NT2/D1 (cell line): ENCODE measurements around the gene CCDC68.
"Not testable (repeated sequence)": the region's sequence is repeated elsewhere in the genome, so short reads cannot be mapped to it uniquely, and the experiment has no call there.

Experiments used
- DNase-seq: peaks from one replicate; pipeline ENCODE4 v3.0.0-alpha.2; 2011; ENCODE audit warnings: low read depth, low spot score
- H3K27me3 ChIP-seq: 2 replicates; pipeline ENCODE4 v1.6.0; 2011; ENCODE audit warnings: mild to moderate bottlenecking; ENCODE audit not compliant: insufficient read length, insufficient read depth
- H3K36me3 ChIP-seq: 2 replicates; pipeline ENCODE4 v1.6.1; 2011; ENCODE audit warnings: mild to moderate bottlenecking, low read length, mixed read lengths; ENCODE audit not compliant: insufficient read depth, insufficient read length
- H3K4me1 ChIP-seq: 2 replicates; pipeline ENCODE4 v1.5.1; 2011; ENCODE audit not compliant: insufficient read depth, insufficient read length
- H3K4me3 ChIP-seq: 2 replicates; pipeline ENCODE4 v1.5.1; 2011; ENCODE audit warnings: low read depth; ENCODE audit not compliant: insufficient read length
- H3K9ac ChIP-seq: 2 replicates; pipeline ENCODE4 v1.6.0; 2011; ENCODE audit warnings: low read depth; ENCODE audit not compliant: insufficient read length
- H3K9me3 ChIP-seq: 2 replicates; pipeline ENCODE4 v1.5.1; 2011; ENCODE audit warnings: mild to moderate bottlenecking, low read length; ENCODE audit not compliant: insufficient read depth
- SUZ12 ChIP-seq: IDR thresholded peaks from 2 replicates; pipeline ENCODE4 v1.6.1; 2011; ENCODE audit not compliant: insufficient read length, insufficient read depth; ENCODE audit errors: extremely low read depth
- YY1 ChIP-seq: IDR thresholded peaks from 2 replicates; pipeline ENCODE4 v1.6.1; 2011; ENCODE audit not compliant: insufficient read length, insufficient read depth
- ZNF274 ChIP-seq: IDR thresholded peaks from 2 replicates; pipeline ENCODE4 v1.6.1; 2011; ENCODE audit warnings: mild to moderate bottlenecking, low read depth, low read length

Gene CCDC68

GRCh38 chr18:54873884-54874255 is 85.4 kb downstream of the CCDC68 start:
- Histone ChIP-seq H3K36me3 (no peaks in the 10 kb centered on the region), H3K4me3 (no peak overlapping the region), H3K27me3 (no peaks in the 10 kb centered on the region), H3K4me1 (no peaks in the 10 kb centered on the region), H3K9me3 (no peaks in the 10 kb centered on the region), H3K9ac (no peak overlapping the region)
- no peak for TF ChIP-seq ZNF274
- no peak for TF ChIP-seq SUZ12
- TF ChIP-seq YY1: no peak
- DNase-seq: no peak

GRCh38 chr18:54872681-54873080 is 86.6 kb downstream of the CCDC68 start:
- no peaks in the 10 kb centered on the region for H3K27me3 ChIP-seq
- H3K9ac ChIP-seq: no peak overlapping the region
- TF ChIP-seq YY1 (no peak), SUZ12 (no peak), ZNF274 (no peak)
- no peaks in the 10 kb centered on the region for H3K4me1 ChIP-seq
- no peaks in the 10 kb centered on the region for H3K9me3 ChIP-seq
- H3K4me3 ChIP-seq: no peak overlapping the region
- no peak for DNase-seq
- H3K36me3 ChIP-seq: no peaks in the 10 kb centered on the region

- Histone ChIP-seq H3K4me1 (no peaks in the 10 kb centered on the region), H3K4me3 (no peak overlapping the region), H3K27me3 (no peaks in the 10 kb centered on the region), H3K9me3 (no peaks in the 10 kb centered on the region), H3K36me3 (no peaks in the 10 kb centered on the region), H3K9ac (no peak overlapping the region)
- TF ChIP-seq YY1 (no peak), SUZ12 (no peak), ZNF274 (no peak)
- no peak for DNase-seq
These were observed 88.0 kb downstream of the CCDC68 start for GRCh38 chr18:54871231-54871630.

- Histone ChIP-seq H3K9ac (no peak overlapping the region), H3K9me3 (no peaks in the 10 kb centered on the region), H3K27me3 (no peaks in the 10 kb centered on the region), H3K4me3 (no peak overlapping the region), H3K36me3 (no peaks in the 10 kb centered on the region), H3K4me1 (no peaks in the 10 kb centered on the region)
- TF ChIP-seq SUZ12 (no peak), YY1 (no peak), ZNF274 (no peak)
- no peak for DNase-seq
These were observed 92.1 kb downstream of the CCDC68 start for GRCh38 chr18:54867131-54867530.

DNA sequence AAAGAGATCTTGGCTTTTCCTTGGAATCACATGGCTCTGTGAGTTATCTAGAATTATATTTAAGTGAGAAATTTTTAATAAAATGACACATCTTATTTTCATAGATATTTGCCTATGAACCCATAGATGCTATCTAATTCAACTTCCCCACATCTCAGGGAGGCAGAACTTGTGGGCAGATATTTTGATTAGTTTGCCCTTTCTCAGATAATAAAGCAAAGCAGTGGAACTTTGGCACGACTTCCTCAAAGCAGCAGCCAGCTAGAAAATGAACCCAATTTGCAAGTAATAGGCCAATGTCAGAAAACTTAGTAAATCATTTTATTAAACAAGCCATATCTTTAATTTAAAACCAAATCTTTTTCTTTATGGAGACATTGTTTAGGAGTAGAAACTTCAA is 98.3 kb downstream of the CCDC68 start:
- no peaks in the 10 kb centered on the region for H3K4me1 ChIP-seq

GRCh38 chr18:54859667-54860421 is 99.4 kb downstream of the CCDC68 start:
- DNase-seq: no peak
- Histone ChIP-seq H3K9me3 (no peaks in the 10 kb centered on the region), H3K9ac (no peak overlapping the region), H3K27me3 (no peaks in the 10 kb centered on the region), H3K36me3 (no peaks in the 10 kb centered on the region), H3K4me1 (no peaks in the 10 kb centered on the region), H3K4me3 (no peak overlapping the region)
- TF ChIP-seq SUZ12 (no peak), ZNF274 (no peak), YY1 (no peak)

More for the DNA sequence above, 98.3 kb downstream of the CCDC68 start:
- H3K27me3 ChIP-seq: no peaks in the 10 kb centered on the region
- no peaks in the 10 kb centered on the region for H3K36me3 ChIP-seq
- H3K9ac ChIP-seq: no peak overlapping the region
- no peak for DNase-seq
- no peaks in the 10 kb centered on the region for H3K9me3 ChIP-seq
- H3K4me3 ChIP-seq: no peak overlapping the region
- TF ChIP-seq SUZ12: no peak
- no peak for TF ChIP-seq ZNF274
- no peak for TF ChIP-seq YY1

DNA sequence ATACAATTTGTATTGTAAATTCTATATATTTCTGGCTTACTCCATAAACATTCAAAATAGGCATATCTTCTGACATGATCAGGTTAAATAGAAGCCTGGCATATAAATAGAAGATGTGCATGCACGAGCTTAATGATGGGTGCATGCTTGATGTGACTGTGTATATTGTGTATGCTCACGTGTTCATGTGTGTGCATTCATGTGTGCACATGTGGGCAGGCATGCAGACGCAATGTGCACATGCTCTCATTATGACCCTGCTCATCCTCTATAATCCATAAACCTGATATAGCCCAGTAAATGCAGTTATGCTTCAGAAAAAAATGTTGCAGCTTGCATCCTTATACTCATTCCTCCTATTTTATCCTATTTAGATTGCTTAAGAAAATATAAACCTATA is 101.8 kb downstream of the CCDC68 start:
- TF ChIP-seq ZNF274 (no peak), SUZ12 (no peak), YY1 (no peak)
- Histone ChIP-seq H3K4me1 (no peaks in the 10 kb centered on the region), H3K27me3 (no peaks in the 10 kb centered on the region), H3K4me3 (no peak overlapping the region), H3K36me3 (no peaks in the 10 kb centered on the region), H3K9ac (no peak overlapping the region), H3K9me3 (no peaks in the 10 kb centered on the region)
- no peak for DNase-seq

- no peaks in the 10 kb centered on the region for H3K27me3 ChIP-seq
- DNase-seq: no peak
- TF ChIP-seq SUZ12 (no peak), ZNF274 (no peak), YY1 (no peak)
- H3K9ac ChIP-seq: no peak overlapping the region
- no peak overlapping the region for H3K4me3 ChIP-seq
- H3K4me1 ChIP-seq: no peaks in the 10 kb centered on the region
- H3K9me3 ChIP-seq: no peaks in the 10 kb centered on the region
- H3K36me3 ChIP-seq: no peaks in the 10 kb centered on the region
These were observed 103.1 kb downstream of the CCDC68 start for GRCh38 chr18:54856105-54856646.

GRCh38 chr18:54855050-54855449 is 104.2 kb downstream of the CCDC68 start:
- not testable (repeated sequence) for H3K9me3 ChIP-seq, H3K4me1 ChIP-seq, DNase-seq, H3K4me3 ChIP-seq, H3K9ac ChIP-seq, H3K27me3 ChIP-seq, H3K36me3 ChIP-seq
